CD14-positive monocyte (primary cell): ENCODE data around the gene SYNCRIP. TPM values are rescaled to one million over a fixed set of nuclear protein-coding genes. Genes with fewer than 3 reads are reported as not detected.

Experiments
- DNase-seq, 3 donors: peaks; one replicate each; pipeline ENCODE4 v3.0.0-alpha.2; 2011 to 2022
- H2AFZ ChIP-seq: 2 replicates; pipeline ENCODE4 v1.6.0; 2012; ENCODE audit warnings: mild to moderate bottlenecking, low read depth, low read length, inconsistent platforms; ENCODE audit not compliant: insufficient read depth, poor library complexity, severe bottlenecking
- H3K27ac ChIP-seq, 2 donors: 1 replicate in 1 of 2; 2 replicates in 1 of 2; pipeline ENCODE4 v1.5.1; 2012 to 2013; ENCODE audit warnings: low read length in 2 of 2, control low read depth in 1 of 2, inconsistent platforms in 1 of 2, low read depth in 1 of 2, mild to moderate bottlenecking in 1 of 2
- H3K27me3 ChIP-seq, 2 donors: one replicate each; pipeline versions ENCODE4 v1.6.0 to v1.6.1; 2011 to 2013; ENCODE audit warnings: low read length in 2 of 2; ENCODE audit not compliant: control insufficient read depth in 2 of 2, insufficient read depth in 2 of 2
- H3K36me3 ChIP-seq, 2 donors: replicated peaks in 1 of 2; 1 replicate in 1 of 2; 2 replicates in 1 of 2; pipeline versions ENCODE4 v1.5.1 to v1.6.1; 2012 to 2013; ENCODE audit warnings: low read length in 2 of 2, control low read depth in 1 of 2, inconsistent platforms in 1 of 2, mild to moderate bottlenecking in 1 of 2; ENCODE audit not compliant: insufficient read depth in 2 of 2, control insufficient read depth in 1 of 2
- H3K4me1 ChIP-seq, 2 donors: 1 replicate in 1 of 2; 2 replicates in 1 of 2; pipeline versions ENCODE4 v1.5.1 to v1.6.1; 2012 to 2013; ENCODE audit warnings: low read length in 2 of 2, control low read depth in 1 of 2, inconsistent platforms in 1 of 2, mild to moderate bottlenecking in 1 of 2, moderate library complexity in 1 of 2; ENCODE audit not compliant: insufficient read depth in 2 of 2, control insufficient read depth in 1 of 2
- H3K4me2 ChIP-seq: replicated peaks from 2 replicates; pipeline ENCODE3; 2012; ENCODE audit warnings: low read length, moderate library complexity, mild to moderate bottlenecking; ENCODE audit not compliant: poor library complexity, severe bottlenecking; ENCODE audit errors: extremely low read depth
- H3K4me3 ChIP-seq, 3 experiments: fragments of 200-600 bp in 1 of 3; sonication (generic) in 1 of 3; replicated peaks in 1 of 3; 1 replicate in 2 of 3; 2 replicates in 1 of 3; pipeline ENCODE4 v1.5.1; 2011 to 2013; ENCODE audit warnings: low read length in 3 of 3, mild to moderate bottlenecking in 3 of 3, control low read depth in 2 of 3, low read depth in 2 of 3, inconsistent platforms in 1 of 3, moderate library complexity in 1 of 3
- H3K79me2 ChIP-seq: 2 replicates; pipeline ENCODE4 v1.6.0; 2012; ENCODE audit warnings: mild to moderate bottlenecking, control low read depth, inconsistent platforms, low read length, moderate library complexity; ENCODE audit not compliant: insufficient read depth
- H3K9ac ChIP-seq: 2 replicates; pipeline ENCODE4 v1.6.0; 2017; ENCODE audit warnings: low read length, mild to moderate bottlenecking; ENCODE audit not compliant: insufficient read depth, poor library complexity, severe bottlenecking
- H3K9me3 ChIP-seq, 2 donors: replicated peaks in 1 of 2; 1 replicate in 1 of 2; 2 replicates in 1 of 2; pipeline versions ENCODE4 v1.5.1 to v1.6.1; 2012 to 2013; ENCODE audit warnings: low read length in 2 of 2, control low read depth in 1 of 2; ENCODE audit not compliant: control insufficient read depth in 1 of 2, insufficient read depth in 1 of 2
- H4K20me1 ChIP-seq: 2 replicates; pipeline ENCODE4 v1.6.0; 2012; ENCODE audit warnings: mild to moderate bottlenecking, low read length, control low read depth, moderate library complexity; ENCODE audit not compliant: insufficient read depth
- H3K27ac Mint-ChIP-seq, 7 donors: one replicate each; pipeline ENCODE4 v1.8.0; 2020; ENCODE audit warnings: mild to moderate bottlenecking in 7 of 7, mixed read lengths in 7 of 7, moderate library complexity in 6 of 7, inconsistent platforms in 2 of 7
- H3K27me3 Mint-ChIP-seq, 3 donors: one replicate each; pipeline ENCODE4 v1.8.0; 2021 to 2022; ENCODE audit warnings: low read depth in 3 of 3, mild to moderate bottlenecking in 3 of 3, mixed read lengths in 3 of 3, moderate library complexity in 3 of 3, inconsistent platforms in 1 of 3
- H3K36me3 Mint-ChIP-seq, 2 donors: one replicate each; pipeline ENCODE4 v1.8.0; 2020; ENCODE audit warnings: mixed read lengths in 2 of 2, inconsistent platforms in 1 of 2, mild to moderate bottlenecking in 1 of 2
- H3K4me1 Mint-ChIP-seq: one replicate; pipeline ENCODE4 v1.8.0; 2020; ENCODE audit warnings: mild to moderate bottlenecking, mixed read lengths
- H3K4me3 Mint-ChIP-seq, 2 donors: one replicate each; pipeline ENCODE4 v1.8.0; 2020; ENCODE audit warnings: mild to moderate bottlenecking in 2 of 2, mixed read lengths in 2 of 2, moderate library complexity in 1 of 2
- H3K9me3 Mint-ChIP-seq, 7 donors: one replicate each; pipeline ENCODE4 v1.8.0; 2020 to 2022; ENCODE audit warnings: mixed read lengths in 7 of 7, mild to moderate bottlenecking in 6 of 7, moderate library complexity in 6 of 7, inconsistent platforms in 2 of 7
- WGBS: methylation state at CpG from one replicate; pipeline ENCODE4 v1.1.5; 2013; ENCODE audit warnings: missing lambda C conversion rate; ENCODE audit not compliant: insufficient coverage; 5-methylcytosine and 5-hydroxymethylcytosine counted together
- intact Hi-C, 2 donors: fragments of 100-400 bp; cut with micrococcal nuclease; formaldehyde crosslinking; loops; one replicate each; pipeline versions ENCODE4 v1.15.0 to v1.15.1; 2023
- polyA plus RNA-seq, 3 donors: library from polyadenylated mRNA; depleted of rRNA in 1 of 3; unstranded in 2 of 3; stranded (reverse) in 1 of 3; fragments of 300-500 nt in 2 of 3; fragments of >200 nt in 1 of 3; fragmentation: Illumina TruSeq in 2 of 3; gene quantifications; 1 replicate in 2 of 3; 2 replicates in 1 of 3; pipeline ENCODE4 v1.2.3, GENCODE V29; 2012 to 2021
- TF ChIP-seq, protein P1 (sequence below): fragments of 200-600 bp; IDR thresholded peaks from one replicate; pipeline ENCODE4 v1.8.0; 2022; ENCODE audit warnings: antibody characterized with exemption, mild to moderate bottlenecking

SYNCRIP gene
- polyA plus RNA-seq, 3 donors = 11.1 to 41.4 (median 36.6) TPM

DNA sequence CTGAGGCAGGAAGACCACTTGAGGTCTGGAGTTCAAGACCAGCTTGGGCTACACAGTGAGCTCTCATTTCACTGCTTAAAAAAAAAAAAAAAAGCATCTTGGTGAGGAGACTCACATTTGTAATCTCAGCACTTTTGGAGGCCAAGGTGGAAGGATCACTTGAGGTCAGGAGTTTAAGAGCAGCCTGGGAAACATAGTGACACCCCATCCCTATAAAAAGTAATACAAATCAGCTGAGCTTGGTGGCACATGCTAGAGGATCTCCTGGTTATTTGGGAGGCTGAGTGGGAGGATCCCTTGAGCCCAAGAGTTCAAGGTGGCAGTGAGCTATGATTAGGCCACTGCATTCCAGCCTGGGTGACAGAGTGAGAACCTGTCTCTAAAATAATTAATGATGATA is 29.4 kb upstream of the SYNCRIP start:
- TF ChIP-seq, protein P1, sequence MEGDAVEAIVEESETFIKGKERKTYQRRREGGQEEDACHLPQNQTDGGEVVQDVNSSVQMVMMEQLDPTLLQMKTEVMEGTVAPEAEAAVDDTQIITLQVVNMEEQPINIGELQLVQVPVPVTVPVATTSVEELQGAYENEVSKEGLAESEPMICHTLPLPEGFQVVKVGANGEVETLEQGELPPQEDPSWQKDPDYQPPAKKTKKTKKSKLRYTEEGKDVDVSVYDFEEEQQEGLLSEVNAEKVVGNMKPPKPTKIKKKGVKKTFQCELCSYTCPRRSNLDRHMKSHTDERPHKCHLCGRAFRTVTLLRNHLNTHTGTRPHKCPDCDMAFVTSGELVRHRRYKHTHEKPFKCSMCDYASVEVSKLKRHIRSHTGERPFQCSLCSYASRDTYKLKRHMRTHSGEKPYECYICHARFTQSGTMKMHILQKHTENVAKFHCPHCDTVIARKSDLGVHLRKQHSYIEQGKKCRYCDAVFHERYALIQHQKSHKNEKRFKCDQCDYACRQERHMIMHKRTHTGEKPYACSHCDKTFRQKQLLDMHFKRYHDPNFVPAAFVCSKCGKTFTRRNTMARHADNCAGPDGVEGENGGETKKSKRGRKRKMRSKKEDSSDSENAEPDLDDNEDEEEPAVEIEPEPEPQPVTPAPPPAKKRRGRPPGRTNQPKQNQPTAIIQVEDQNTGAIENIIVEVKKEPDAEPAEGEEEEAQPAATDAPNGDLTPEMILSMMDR = no peak
- Histone ChIP-seq H3K27ac (peak overlapping the region in 1 of 2 donors; percentile 43), H4K20me1 (peaks cover 46% of the 10 kb centered on the region), H3K4me3 (no peak overlapping the region), H3K9ac (no peak overlapping the region), H3K9me3 (no peaks in the 10 kb centered on the region), H3K4me2 (no peak overlapping the region), H2AFZ (no peak overlapping the region), H3K4me1 (peaks cover 25% of the 10 kb centered on the region in 2 donors), H3K27me3 (no peaks in the 10 kb centered on the region), H3K36me3 (peaks cover 0 to 27% of the 10 kb centered on the region in 2 donors), H3K79me2 (peaks cover 53% of the 10 kb centered on the region)
- H3K27ac Mint-ChIP-seq = peak overlapping the region in 4 of 7 donors; percentile 26 to 55 (median 32)
- no peak for DNase-seq
- peaks cover 49% of the 10 kb centered on the region for H3K4me1 Mint-ChIP-seq
- no peak overlapping the region for H3K4me3 Mint-ChIP-seq
- intact Hi-C loops = loop anchor here in 1 of 2 donors (10.0 kb wide), 1 partner anchor 47 kb away; no protein-coding TSS in a partner anchor
- H3K27me3 Mint-ChIP-seq = peaks cover 0 to 3% (median 1%) of the 10 kb centered on the region in 3 donors
- H3K9me3 Mint-ChIP-seq = peaks cover 0 to 6% (median 4%) of the 10 kb centered on the region in 7 donors
- H3K36me3 Mint-ChIP-seq = peaks cover 8 to 30% of the 10 kb centered on the region in 2 donors

DNA sequence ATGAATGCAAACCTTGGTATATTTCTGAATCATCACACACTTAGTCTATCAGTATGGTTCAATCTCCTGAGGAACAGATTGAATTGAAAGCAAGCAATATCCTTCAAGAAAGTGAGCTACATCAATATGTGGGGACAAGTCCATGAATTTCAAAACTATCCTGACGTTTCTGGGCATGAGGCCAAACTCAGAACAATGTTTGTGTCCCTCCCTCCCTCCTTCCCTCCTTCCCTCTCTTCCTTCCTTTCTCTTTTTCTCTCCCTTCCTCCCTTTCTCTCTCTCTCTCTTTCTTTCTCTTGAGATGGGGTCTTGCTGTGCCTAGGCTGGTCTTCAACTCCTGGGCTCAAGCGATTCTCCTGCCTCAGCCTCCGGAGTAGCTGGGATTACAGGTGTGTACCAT is 27.9 kb upstream of the SYNCRIP start:
- H3K4me1 Mint-ChIP-seq = peaks cover 35% of the 10 kb centered on the region
- TF ChIP-seq, protein P1 = no peak
- H3K4me2 ChIP-seq = no peak overlapping the region
- no peak overlapping the region for H3K9ac ChIP-seq
- H3K36me3 Mint-ChIP-seq = peaks cover 9 to 34% of the 10 kb centered on the region in 2 donors
- WGBS = 100% methylated on average over 2 of the region's 3 CpGs
- no peak overlapping the region for H3K4me3 Mint-ChIP-seq
- no peak overlapping the region for H2AFZ ChIP-seq
- H4K20me1 ChIP-seq = peaks cover 31% of the 10 kb centered on the region
- no peak for DNase-seq
- peak overlapping the region in 1 of 2 donors; percentile 29 for H3K27ac ChIP-seq
- H3K27me3 ChIP-seq = no peaks in the 10 kb centered on the region
- peaks cover 38% of the 10 kb centered on the region for H3K79me2 ChIP-seq
- peaks cover 0 to 6% (median 5%) of the 10 kb centered on the region in 7 donors for H3K9me3 Mint-ChIP-seq
- H3K36me3 ChIP-seq = peaks cover 0 to 27% of the 10 kb centered on the region in 2 donors
- H3K27ac Mint-ChIP-seq = peak overlapping the region in 4 of 7 donors; percentile 25 to 81 (median 60)
- H3K27me3 Mint-ChIP-seq = peaks cover 0 to 3% (median 1%) of the 10 kb centered on the region in 3 donors
- H3K9me3 ChIP-seq = no peaks in the 10 kb centered on the region
- H3K4me3 ChIP-seq = no peak overlapping the region
- H3K4me1 ChIP-seq = peaks cover 10 to 11% of the 10 kb centered on the region in 2 donors
- intact Hi-C loops = loop anchor here in 1 of 2 donors (10.0 kb wide), 1 partner anchor 46 kb away; no protein-coding TSS in a partner anchor
